D721Med (cell line): ENCODE data around the gene NKX6-2.

ENCODE experiments used
- DNase-seq: peaks from one replicate; pipeline ENCODE4 v3.0.0; 2011; ENCODE audit warnings: low spot score; ENCODE audit not compliant: insufficient read length
- FAIRE-seq: peaks from 2 replicates; lab custom pipeline; 2011; peaks lifted over from hg19 to GRCh38; lab: Jason Lieb, UNC
- TF ChIP-seq, protein P1 (sequence below): IDR thresholded peaks from 2 replicates; pipeline ENCODE4 v1.5.1; 2012; ENCODE audit warnings: mild to moderate bottlenecking, control low read depth; ENCODE audit not compliant: insufficient read depth; ENCODE audit errors: missing control alignments

Gene NKX6-2

DNA sequence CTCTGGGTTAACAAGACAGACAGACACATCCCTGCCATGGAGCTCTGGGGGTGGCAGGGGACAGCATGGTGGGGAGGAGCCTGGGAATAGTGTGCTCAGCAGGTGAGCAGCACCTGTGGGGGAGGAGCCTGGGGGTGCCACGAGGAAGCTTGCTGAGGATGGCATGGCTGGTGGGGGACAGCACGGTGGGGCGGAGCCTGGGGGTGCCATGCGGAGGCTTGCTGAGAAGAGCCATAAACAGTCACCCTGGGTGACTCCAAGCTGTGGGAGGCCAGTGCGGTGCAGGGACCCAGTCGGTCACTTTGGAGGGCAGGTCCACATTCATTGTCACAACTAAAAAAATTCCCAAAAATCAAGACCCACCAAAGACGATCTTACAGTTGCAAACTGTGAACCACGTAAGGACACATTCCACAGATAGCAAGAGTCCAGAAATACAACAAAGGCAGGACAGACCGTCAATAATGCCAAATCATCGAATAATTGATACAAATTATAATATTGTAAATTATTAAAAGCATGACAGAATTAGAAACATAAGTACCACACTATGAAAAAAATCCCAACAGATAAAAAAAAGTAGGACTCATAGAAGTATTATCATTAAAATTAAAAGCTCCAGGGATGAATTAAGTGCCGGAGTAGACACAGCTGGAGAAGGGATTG, 24.4 kb downstream of the NKX6-2 start:
- TF ChIP-seq, protein P1, sequence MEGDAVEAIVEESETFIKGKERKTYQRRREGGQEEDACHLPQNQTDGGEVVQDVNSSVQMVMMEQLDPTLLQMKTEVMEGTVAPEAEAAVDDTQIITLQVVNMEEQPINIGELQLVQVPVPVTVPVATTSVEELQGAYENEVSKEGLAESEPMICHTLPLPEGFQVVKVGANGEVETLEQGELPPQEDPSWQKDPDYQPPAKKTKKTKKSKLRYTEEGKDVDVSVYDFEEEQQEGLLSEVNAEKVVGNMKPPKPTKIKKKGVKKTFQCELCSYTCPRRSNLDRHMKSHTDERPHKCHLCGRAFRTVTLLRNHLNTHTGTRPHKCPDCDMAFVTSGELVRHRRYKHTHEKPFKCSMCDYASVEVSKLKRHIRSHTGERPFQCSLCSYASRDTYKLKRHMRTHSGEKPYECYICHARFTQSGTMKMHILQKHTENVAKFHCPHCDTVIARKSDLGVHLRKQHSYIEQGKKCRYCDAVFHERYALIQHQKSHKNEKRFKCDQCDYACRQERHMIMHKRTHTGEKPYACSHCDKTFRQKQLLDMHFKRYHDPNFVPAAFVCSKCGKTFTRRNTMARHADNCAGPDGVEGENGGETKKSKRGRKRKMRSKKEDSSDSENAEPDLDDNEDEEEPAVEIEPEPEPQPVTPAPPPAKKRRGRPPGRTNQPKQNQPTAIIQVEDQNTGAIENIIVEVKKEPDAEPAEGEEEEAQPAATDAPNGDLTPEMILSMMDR, result no peak
- no peak for DNase-seq

GRCh38 chr10:132758865-132759264, 27.1 kb downstream of the NKX6-2 start:
- FAIRE-seq (no peak), DNase-seq (no peak)
- TF ChIP-seq, protein P1, result no peak

More for the DNA sequence above, 24.4 kb downstream of the NKX6-2 start:
- FAIRE-seq, result no peak

- TF ChIP-seq, protein P1, result no peak
- DNase-seq (no peak), FAIRE-seq (no peak)
Observed at GRCh38 chr10:132757171-132757570, 28.8 kb downstream of the NKX6-2 start.

- DNase-seq, result no peak
- no peak for FAIRE-seq
- TF ChIP-seq, protein P1, result no peak
Observed at GRCh38 chr10:132756591-132756990, 29.4 kb downstream of the NKX6-2 start.

DNA sequence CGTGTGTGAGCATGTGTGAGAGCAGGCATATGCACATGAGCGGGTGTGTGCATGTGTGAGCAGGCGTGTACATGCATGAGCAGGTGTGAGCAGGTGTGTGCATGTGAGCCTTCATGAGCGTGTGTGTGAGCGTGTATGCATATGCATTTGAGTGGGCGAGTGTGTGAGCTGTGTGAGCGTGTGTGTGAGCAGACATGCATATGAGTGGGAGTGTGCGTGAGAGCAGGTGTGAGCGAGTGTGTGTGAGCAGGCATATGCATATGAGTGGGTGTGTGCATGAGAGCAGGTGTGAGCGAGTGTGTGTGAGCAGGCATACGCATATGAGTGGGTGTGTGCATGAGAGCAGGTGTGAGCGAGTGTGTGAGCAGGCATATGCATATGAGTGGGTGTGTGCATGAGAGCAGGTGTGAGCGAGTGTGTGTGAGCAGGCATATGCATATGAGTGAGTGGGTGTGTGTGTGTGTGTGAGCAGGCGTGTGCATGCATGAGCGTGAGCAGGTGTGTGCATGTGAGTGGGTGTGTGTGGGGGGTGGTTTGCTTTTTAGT, 30.7 kb downstream of the NKX6-2 start:
- FAIRE-seq (no peak), DNase-seq (no peak)
- TF ChIP-seq, protein P1, result no peak

DNA sequence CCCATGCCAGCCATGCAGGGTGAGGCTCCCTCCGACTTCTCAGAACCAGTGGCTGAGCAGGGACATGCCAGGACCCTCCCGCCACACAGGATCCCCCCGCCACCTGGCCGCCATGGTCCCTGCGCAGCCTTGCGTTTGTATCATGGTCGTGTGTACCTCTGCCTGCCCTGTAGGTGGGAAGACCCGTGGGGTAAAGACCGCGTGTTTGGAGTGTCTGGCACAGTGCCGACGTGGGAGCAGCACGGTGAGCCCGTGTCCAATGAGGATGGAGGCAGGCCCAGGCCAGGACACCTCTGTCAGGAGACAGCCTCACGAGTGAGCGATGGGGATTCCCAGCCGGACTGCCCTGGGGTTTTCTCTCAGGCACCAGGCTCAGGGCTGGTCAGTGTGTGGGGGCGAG, 31.9 kb downstream of the NKX6-2 start:
- FAIRE-seq (no peak), DNase-seq (no peak)

More for the DNA sequence above, 31.9 kb downstream of the NKX6-2 start:
- TF ChIP-seq, protein P1, result no peak
